ENCODE data around the gene TNS4. TPM values are rescaled to one million over a fixed set of nuclear protein-coding genes. Genes with fewer than 3 reads are reported as not detected.
A peak's percentile ranks its signal among the peaks of the same experiment; 100 is the strongest.

Gene TNS4
- total RNA-seq, 1 experiment from 2014 or later = 127 TPM

- no peaks in the 10 kb centered on the region for H3K9me2 ChIP-seq (replicated peaks; ENCODE audit: low read length)
- H3K4me3 ChIP-seq (ENCODE audit: low read length) = no peak overlapping the region
- no peaks in the 10 kb centered on the region for H3K9me3 ChIP-seq (ENCODE audit: low read length)
- H3K27me3 ChIP-seq (ENCODE audit: low read length) = no peaks in the 10 kb centered on the region
- no peaks in the 10 kb centered on the region for H4K20me1 ChIP-seq (ENCODE audit: low read length)
- ATAC-seq = peak; percentile 30; the same call in 1 of the 2 replicates
- TF ChIP-seq, protein P1, sequence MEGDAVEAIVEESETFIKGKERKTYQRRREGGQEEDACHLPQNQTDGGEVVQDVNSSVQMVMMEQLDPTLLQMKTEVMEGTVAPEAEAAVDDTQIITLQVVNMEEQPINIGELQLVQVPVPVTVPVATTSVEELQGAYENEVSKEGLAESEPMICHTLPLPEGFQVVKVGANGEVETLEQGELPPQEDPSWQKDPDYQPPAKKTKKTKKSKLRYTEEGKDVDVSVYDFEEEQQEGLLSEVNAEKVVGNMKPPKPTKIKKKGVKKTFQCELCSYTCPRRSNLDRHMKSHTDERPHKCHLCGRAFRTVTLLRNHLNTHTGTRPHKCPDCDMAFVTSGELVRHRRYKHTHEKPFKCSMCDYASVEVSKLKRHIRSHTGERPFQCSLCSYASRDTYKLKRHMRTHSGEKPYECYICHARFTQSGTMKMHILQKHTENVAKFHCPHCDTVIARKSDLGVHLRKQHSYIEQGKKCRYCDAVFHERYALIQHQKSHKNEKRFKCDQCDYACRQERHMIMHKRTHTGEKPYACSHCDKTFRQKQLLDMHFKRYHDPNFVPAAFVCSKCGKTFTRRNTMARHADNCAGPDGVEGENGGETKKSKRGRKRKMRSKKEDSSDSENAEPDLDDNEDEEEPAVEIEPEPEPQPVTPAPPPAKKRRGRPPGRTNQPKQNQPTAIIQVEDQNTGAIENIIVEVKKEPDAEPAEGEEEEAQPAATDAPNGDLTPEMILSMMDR (conservative IDR thresholded peaks at IDR 0.05; ENCODE audit: low read depth, low read length) = no peak
- TF ChIP-seq EZH2phosphoT487 (IDR thresholded peaks at IDR 0.05; ENCODE audit: borderline replicate concordance, low read length) (no peak), EZH2 (IDR thresholded peaks at IDR 0.05; ENCODE audit: low read length, unreplicated experiment) (no peak)
- no peaks in the 10 kb centered on the region for H3K36me3 ChIP-seq (ENCODE audit: low read depth, low read length)
- CTCF ChIA-PET = no interaction called here
- intact Hi-C loops (cut with micrococcal nuclease) = no loop called here
- no peak overlapping the region for H2AFZ ChIP-seq (ENCODE audit: low read length)
- H3K4me2 ChIP-seq (ENCODE audit: low read length) = peak overlapping the region; percentile 28
- POLR2A ChIA-PET (ENCODE audit: unreplicated experiment) = interaction anchor here (0.6 kb wide), 1 partner anchor 14 kb away, joined by 3 read pairs; no protein-coding TSS in a partner anchor
- H3K27ac ChIP-seq (ENCODE audit: low read length) = peak overlapping the region; percentile 91
- H3F3A ChIP-seq (ENCODE audit: low read length, unreplicated experiment) = no peaks in the 10 kb centered on the region
- DNase-seq = peak; percentile 45
- no peaks in the 10 kb centered on the region; the same call in 1 of the 2 replicates for H3K79me2 ChIP-seq (ENCODE audit: low read length)
- no TSS peak for BruUV-seq (replicated peaks)
- peak overlapping the region; percentile 65 for H3K9ac ChIP-seq (ENCODE audit: low read length)
- H3K4me1 ChIP-seq (ENCODE audit: insufficient read depth, low read length) = peaks cover 52% of the 10 kb centered on the region
Measured at GRCh38 chr17:40511136-40511535, 9.7 kb upstream of the TNS4 start.

- no peaks in the 10 kb centered on the region for H4K20me1 ChIP-seq (ENCODE audit: low read length)
- DNase-seq = peak; percentile 87
- no peaks in the 10 kb centered on the region for H3F3A ChIP-seq (ENCODE audit: low read length, unreplicated experiment)
- no peak overlapping the region for H3K4me3 ChIP-seq (ENCODE audit: low read length)
- H3K9me2 ChIP-seq (replicated peaks; ENCODE audit: low read length) = no peaks in the 10 kb centered on the region
- no peaks in the 10 kb centered on the region for H3K9me3 ChIP-seq (ENCODE audit: low read length)
- intact Hi-C loops (cut with micrococcal nuclease) = no loop called here
- CTCF ChIA-PET = no interaction called here
- peak overlapping the region; percentile 11; the same call in 1 of the 2 replicates for H2AFZ ChIP-seq (ENCODE audit: low read length)
- no peaks in the 10 kb centered on the region for H3K27me3 ChIP-seq (ENCODE audit: low read length)
- POLR2A ChIA-PET (ENCODE audit: unreplicated experiment) = no interaction called here
- no peak for TF ChIP-seq EZH2phosphoT487 (IDR thresholded peaks at IDR 0.05; ENCODE audit: borderline replicate concordance, low read length)
- TF ChIP-seq, protein P1 (conservative IDR thresholded peaks at IDR 0.05; ENCODE audit: low read depth, low read length) = no peak
- TF ChIP-seq EZH2 (IDR thresholded peaks at IDR 0.05; ENCODE audit: low read length, unreplicated experiment) = no peak
- H3K9ac ChIP-seq (ENCODE audit: low read length) = peak overlapping the region; percentile 65
- peak overlapping the region; percentile 28 for H3K4me2 ChIP-seq (ENCODE audit: low read length)
- H3K79me2 ChIP-seq (ENCODE audit: low read length) = no peaks in the 10 kb centered on the region; the same call in 1 of the 2 replicates
- ATAC-seq = peak; percentile 94
- H3K36me3 ChIP-seq (ENCODE audit: low read depth, low read length) = no peaks in the 10 kb centered on the region
- no TSS peak for BruUV-seq (replicated peaks)
- H3K4me1 ChIP-seq (ENCODE audit: insufficient read depth, low read length) = peaks cover 43% of the 10 kb centered on the region
- H3K27ac ChIP-seq (ENCODE audit: low read length) = peak overlapping the region; percentile 91
Measured at GRCh38 chr17:40510328-40510648, 8.9 kb upstream of the TNS4 start.

- no peaks in the 10 kb centered on the region for H3K27me3 ChIP-seq (ENCODE audit: low read length)
- no peaks in the 10 kb centered on the region for H3K9me3 ChIP-seq (ENCODE audit: low read length)
- TF ChIP-seq EZH2phosphoT487 (IDR thresholded peaks at IDR 0.05; ENCODE audit: borderline replicate concordance, low read length) (no peak), EZH2 (IDR thresholded peaks at IDR 0.05; ENCODE audit: low read length, unreplicated experiment) (no peak)
- TF ChIP-seq, protein P1 (conservative IDR thresholded peaks at IDR 0.05; ENCODE audit: low read depth, low read length) = no peak
- H3K36me3 ChIP-seq (ENCODE audit: low read depth, low read length) = no peaks in the 10 kb centered on the region
- ATAC-seq (no peak; the same call in 1 of the 2 replicates), DNase-seq (no peak)
- H3K27ac ChIP-seq (ENCODE audit: low read length) = peak overlapping the region; percentile 91
- TSS peak; percentile 84 for BruUV-seq (replicated peaks)
- intact Hi-C loops (cut with micrococcal nuclease) = no loop called here
- ChIA-PET CTCF (no interaction called here), POLR2A (ENCODE audit: unreplicated experiment) (no interaction called here)
- peaks cover 38% of the 10 kb centered on the region for H3K4me1 ChIP-seq (ENCODE audit: insufficient read depth, low read length)
- 0 out of 2 replicates have a peak overlapping the region, but pooled peaks have one; percentile 11 for H2AFZ ChIP-seq (ENCODE audit: low read length)
- no peak overlapping the region for H3K4me3 ChIP-seq (ENCODE audit: low read length)
- H3K79me2 ChIP-seq (ENCODE audit: low read length) = no peaks in the 10 kb centered on the region; the same call in 1 of the 2 replicates
- H3K4me2 ChIP-seq (ENCODE audit: low read length) = peak overlapping the region; percentile 28
- H3K9me2 ChIP-seq (replicated peaks; ENCODE audit: low read length) = no peaks in the 10 kb centered on the region
- no peaks in the 10 kb centered on the region for H4K20me1 ChIP-seq (ENCODE audit: low read length)
- no peaks in the 10 kb centered on the region for H3F3A ChIP-seq (ENCODE audit: low read length, unreplicated experiment)
- peak overlapping the region; percentile 55 for H3K9ac ChIP-seq (ENCODE audit: low read length)
Measured at GRCh38 chr17:40509626-40510327, 8.4 kb upstream of the TNS4 start.
